ENCODE results near the gene C2orf92. TPM values are rescaled to one million over a fixed set of nuclear protein-coding genes. Genes with fewer than 3 reads are reported as not detected.

The C2orf92 gene
- total RNA-seq, 1 donor from 2014 or later = 1.3 TPM

DNA sequence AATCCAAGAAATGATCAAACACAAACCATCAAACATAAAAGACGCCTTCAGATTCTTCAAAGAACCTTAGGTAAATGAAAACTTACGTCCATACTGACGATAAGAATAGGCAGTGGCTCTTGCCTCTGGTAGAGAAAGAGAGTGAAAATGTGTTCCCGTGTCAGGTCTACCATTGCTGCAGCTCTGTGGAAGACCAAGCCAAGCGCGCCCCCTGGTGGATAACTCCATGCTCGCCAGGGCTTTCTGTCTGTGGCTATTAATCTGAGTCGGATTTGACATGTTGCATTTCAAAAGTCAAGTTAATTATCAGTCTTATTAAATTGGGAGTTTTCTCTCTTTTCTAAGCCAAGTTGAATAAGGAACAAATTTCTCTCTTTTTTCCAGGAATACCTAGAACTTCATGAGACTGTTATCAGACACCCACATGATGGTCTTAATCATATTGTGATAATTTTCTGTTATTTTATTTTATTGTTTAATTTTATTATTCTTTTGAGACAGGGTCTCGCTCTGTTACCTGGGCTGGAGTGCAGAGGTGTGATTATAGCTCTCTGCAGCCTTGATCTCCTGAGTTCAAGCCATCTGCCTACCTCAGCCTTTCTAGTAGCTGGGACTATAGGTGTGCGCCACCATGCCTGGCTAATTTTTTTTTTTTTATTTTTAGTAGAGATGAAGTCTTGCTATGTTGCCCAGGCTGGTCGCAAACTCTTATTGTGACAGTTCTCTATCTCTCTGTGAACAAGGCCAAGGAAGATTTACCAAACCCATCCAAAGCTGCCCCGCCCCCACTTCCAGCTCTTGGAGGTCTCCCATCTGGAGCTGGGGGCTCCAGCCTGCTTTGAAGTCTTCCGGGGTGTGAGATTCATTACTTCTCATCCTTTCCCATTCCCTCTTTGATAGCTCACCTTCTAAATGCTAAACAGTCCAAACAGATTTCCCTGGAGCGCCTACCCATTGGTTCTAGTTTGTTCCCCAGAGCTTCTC, 28.0 kb downstream of the C2orf92 start:
- peak overlapping the region; percentile 5 for H3K4me3 ChIP-seq (ENCODE audit: low read depth, low read length)
- peak; percentile 39 for DNase-seq (ENCODE audit: low read depth)
- TF ChIP-seq, protein P1, sequence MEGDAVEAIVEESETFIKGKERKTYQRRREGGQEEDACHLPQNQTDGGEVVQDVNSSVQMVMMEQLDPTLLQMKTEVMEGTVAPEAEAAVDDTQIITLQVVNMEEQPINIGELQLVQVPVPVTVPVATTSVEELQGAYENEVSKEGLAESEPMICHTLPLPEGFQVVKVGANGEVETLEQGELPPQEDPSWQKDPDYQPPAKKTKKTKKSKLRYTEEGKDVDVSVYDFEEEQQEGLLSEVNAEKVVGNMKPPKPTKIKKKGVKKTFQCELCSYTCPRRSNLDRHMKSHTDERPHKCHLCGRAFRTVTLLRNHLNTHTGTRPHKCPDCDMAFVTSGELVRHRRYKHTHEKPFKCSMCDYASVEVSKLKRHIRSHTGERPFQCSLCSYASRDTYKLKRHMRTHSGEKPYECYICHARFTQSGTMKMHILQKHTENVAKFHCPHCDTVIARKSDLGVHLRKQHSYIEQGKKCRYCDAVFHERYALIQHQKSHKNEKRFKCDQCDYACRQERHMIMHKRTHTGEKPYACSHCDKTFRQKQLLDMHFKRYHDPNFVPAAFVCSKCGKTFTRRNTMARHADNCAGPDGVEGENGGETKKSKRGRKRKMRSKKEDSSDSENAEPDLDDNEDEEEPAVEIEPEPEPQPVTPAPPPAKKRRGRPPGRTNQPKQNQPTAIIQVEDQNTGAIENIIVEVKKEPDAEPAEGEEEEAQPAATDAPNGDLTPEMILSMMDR (conservative IDR thresholded peaks at IDR 0.05; ENCODE audit: low read depth, low read length) = peak; percentile 97

DNA sequence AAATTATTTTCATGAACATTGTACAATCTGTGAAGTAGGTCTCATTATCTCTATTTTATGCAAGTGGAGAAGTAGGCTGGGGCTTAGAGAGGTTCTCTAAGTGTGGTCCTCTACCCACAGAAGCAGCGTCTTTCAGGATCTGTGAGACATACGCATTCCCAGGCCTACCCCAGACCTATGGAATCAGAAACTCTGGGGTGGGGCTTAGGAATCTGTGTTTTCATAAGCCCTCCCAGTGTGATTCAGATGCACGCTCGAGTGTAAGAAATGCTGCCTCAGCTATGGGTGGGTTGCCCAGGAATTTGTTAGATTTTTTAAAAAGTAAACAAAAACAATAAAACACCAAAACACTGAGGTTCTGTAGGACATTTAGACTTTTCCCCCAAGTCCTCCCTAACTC, 29.0 kb downstream of the C2orf92 start:
- DNase-seq (ENCODE audit: low read depth) = no peak
- TF ChIP-seq, protein P1 (conservative IDR thresholded peaks at IDR 0.05; ENCODE audit: low read depth, low read length) = no peak
- no peak overlapping the region for H3K4me3 ChIP-seq (ENCODE audit: low read depth, low read length)

DNA sequence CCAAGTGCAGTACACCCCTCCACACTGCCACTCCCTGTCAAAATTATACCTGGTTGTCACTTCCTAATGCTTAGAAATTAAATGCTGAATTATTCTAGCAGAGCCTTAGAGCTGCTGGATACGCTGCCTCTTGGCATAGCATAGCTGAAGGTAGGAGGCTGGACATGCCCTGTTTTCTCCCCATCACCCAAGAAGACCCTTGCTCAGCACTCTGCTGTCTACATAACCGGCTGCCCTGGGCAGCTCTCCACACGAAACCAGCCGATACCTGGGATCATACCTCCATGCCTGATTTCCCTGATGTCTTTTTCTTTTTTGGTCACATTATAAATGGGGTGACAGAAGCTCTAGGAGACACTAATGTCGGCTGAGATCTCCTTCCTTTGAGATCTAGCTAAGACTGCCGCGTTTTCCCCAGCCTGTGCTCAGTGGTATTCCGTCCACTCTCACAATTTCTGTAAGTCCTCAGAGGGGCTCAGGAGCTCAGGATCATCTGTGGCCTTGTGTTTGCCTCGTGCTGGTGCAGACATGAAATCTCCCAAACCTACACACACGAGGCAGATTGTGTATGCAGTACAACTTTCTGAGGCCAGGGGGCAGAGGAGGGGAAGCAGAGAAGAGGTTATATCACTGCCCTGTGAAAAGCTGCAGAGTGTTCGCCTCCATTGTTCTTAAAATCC, 30.4 kb downstream of the C2orf92 start:
- H3K4me3 ChIP-seq (ENCODE audit: low read depth, low read length) = no peak overlapping the region
- TF ChIP-seq, protein P1 (conservative IDR thresholded peaks at IDR 0.05; ENCODE audit: low read depth, low read length) = peak; percentile 78
- DNase-seq (ENCODE audit: low read depth) = no peak

DNA sequence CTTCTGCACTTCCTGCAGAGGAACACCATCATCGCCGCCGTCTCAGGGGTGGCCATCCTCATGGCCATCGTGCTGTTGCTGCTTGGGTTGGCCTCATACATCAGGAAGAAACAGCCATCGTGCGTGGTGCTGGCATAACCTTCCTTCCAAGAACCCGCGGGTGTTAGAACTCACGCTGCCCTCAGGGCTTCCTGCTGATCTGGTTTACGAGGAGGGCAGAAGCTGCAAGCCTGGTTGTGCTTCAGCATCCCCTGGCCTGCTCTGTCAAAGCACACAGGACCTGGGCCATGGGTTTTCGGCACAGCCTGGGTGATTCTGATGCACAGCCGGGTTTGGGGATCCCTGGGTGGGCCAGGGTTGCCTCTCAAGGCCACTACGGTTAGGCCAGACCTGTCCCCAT, 31.7 kb downstream of the C2orf92 start:
- TF ChIP-seq, protein P1 (conservative IDR thresholded peaks at IDR 0.05; ENCODE audit: low read depth, low read length) = no peak
- DNase-seq (ENCODE audit: low read depth) = no peak
- no peak overlapping the region for H3K4me3 ChIP-seq (ENCODE audit: low read depth, low read length)

- H3K4me3 ChIP-seq (ENCODE audit: low read depth, low read length) = no peak overlapping the region
- TF ChIP-seq, protein P1 (conservative IDR thresholded peaks at IDR 0.05; ENCODE audit: low read depth, low read length) = no peak
- DNase-seq (ENCODE audit: low read depth) = no peak
These were observed 32.4 kb downstream of the C2orf92 start for GRCh38 chr2:97701851-97702465.

GRCh38 chr2:97702731-97703470, 33.4 kb downstream of the C2orf92 start:
- no peak for DNase-seq (ENCODE audit: low read depth)
- no peak overlapping the region for H3K4me3 ChIP-seq (ENCODE audit: low read depth, low read length)
- TF ChIP-seq, protein P1 (conservative IDR thresholded peaks at IDR 0.05; ENCODE audit: low read depth, low read length) = no peak

All from epithelial cell of proximal tubule (primary cell).